ENCODE results near the gene MRPL36. TPM values are rescaled to one million over a fixed set of nuclear protein-coding genes. Genes with fewer than 3 reads are reported as not detected.

The MRPL36 gene
- total and polyA plus RNA-seq, 8 donors, result 4.9 to 101 (median 72.8) TPM

- no peak overlapping the region for H3K4me3 ChIP-seq
- peak in 1 of 2 donors; percentile 28 for DNase-seq
- H3K27me3 ChIP-seq, result peaks cover 0 to 59% (median 9%) of the 10 kb centered on the region in 3 donors
- 77 to 86% (median 82%) methylated on average over 18 to 29 of the region's 29 CpGs for WGBS, 5 donors
- H3K4me1 ChIP-seq, result peaks cover 0 to 10% (median 5%) of the 10 kb centered on the region in 4 donors
- H3K36me3 ChIP-seq, result no peaks in the 10 kb centered on the region
- TF ChIP-seq POLR2A (IDR thresholded peaks at IDR 0.05) (no peak), POLR2AphosphoS5 (IDR thresholded peaks at IDR 0.05) (no peak), EP300 (IDR thresholded peaks at IDR 0.05) (no peak)
- TF ChIP-seq, protein P1, sequence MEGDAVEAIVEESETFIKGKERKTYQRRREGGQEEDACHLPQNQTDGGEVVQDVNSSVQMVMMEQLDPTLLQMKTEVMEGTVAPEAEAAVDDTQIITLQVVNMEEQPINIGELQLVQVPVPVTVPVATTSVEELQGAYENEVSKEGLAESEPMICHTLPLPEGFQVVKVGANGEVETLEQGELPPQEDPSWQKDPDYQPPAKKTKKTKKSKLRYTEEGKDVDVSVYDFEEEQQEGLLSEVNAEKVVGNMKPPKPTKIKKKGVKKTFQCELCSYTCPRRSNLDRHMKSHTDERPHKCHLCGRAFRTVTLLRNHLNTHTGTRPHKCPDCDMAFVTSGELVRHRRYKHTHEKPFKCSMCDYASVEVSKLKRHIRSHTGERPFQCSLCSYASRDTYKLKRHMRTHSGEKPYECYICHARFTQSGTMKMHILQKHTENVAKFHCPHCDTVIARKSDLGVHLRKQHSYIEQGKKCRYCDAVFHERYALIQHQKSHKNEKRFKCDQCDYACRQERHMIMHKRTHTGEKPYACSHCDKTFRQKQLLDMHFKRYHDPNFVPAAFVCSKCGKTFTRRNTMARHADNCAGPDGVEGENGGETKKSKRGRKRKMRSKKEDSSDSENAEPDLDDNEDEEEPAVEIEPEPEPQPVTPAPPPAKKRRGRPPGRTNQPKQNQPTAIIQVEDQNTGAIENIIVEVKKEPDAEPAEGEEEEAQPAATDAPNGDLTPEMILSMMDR (IDR thresholded peaks at IDR 0.05), result no peak
- no peak overlapping the region for H3K27ac ChIP-seq
- no peaks in the 10 kb centered on the region for H3K9me3 ChIP-seq
- intact Hi-C loops (cut with DNase I; ENCODE audit: low total_unique reads), result no loop called here
Measured at GRCh38 chr5:1786621-1787471, 12.8 kb downstream of the MRPL36 start.

GRCh38 chr5:1785984-1786383, 13.7 kb downstream of the MRPL36 start:
- Histone ChIP-seq H3K36me3 (no peaks in the 10 kb centered on the region), H3K27ac (no peak overlapping the region), H3K4me3 (no peak overlapping the region), H3K9me3 (no peaks in the 10 kb centered on the region), H3K4me1 (peaks cover 0 to 10% (median 5%) of the 10 kb centered on the region in 4 donors), H3K27me3 (peaks cover 0 to 62% (median 9%) of the 10 kb centered on the region in 3 donors)
- intact Hi-C loops (cut with DNase I; ENCODE audit: low total_unique reads), result no loop called here
- no peak for DNase-seq
- TF ChIP-seq POLR2A (IDR thresholded peaks at IDR 0.05) (no peak), POLR2AphosphoS5 (IDR thresholded peaks at IDR 0.05) (no peak), EP300 (IDR thresholded peaks at IDR 0.05) (no peak)
- TF ChIP-seq, protein P1 (IDR thresholded peaks at IDR 0.05), result no peak
- WGBS, 5 donors, result 83 to 90% (median 87%) methylated on average over 11 to 13 of the region's 13 CpGs

GRCh38 chr5:1785062-1785461, 14.6 kb downstream of the MRPL36 start:
- Histone ChIP-seq H3K27me3 (peaks cover 0 to 62% (median 9%) of the 10 kb centered on the region in 3 donors), H3K9me3 (no peaks in the 10 kb centered on the region), H3K4me1 (peaks cover 0 to 8% (median 2%) of the 10 kb centered on the region in 4 donors), H3K36me3 (no peaks in the 10 kb centered on the region), H3K4me3 (no peak overlapping the region), H3K27ac (no peak overlapping the region)
- 66 to 83% (median 68%) methylated on average over 7 to 8 of the region's 8 CpGs for WGBS, 5 donors
- intact Hi-C loops (cut with DNase I; ENCODE audit: low total_unique reads), result no loop called here
- TF ChIP-seq, protein P1 (IDR thresholded peaks at IDR 0.05), result no peak
- TF ChIP-seq POLR2AphosphoS5 (IDR thresholded peaks at IDR 0.05) (no peak), EP300 (IDR thresholded peaks at IDR 0.05) (no peak), POLR2A (IDR thresholded peaks at IDR 0.05) (no peak)
- DNase-seq, result no peak

- intact Hi-C loops (cut with DNase I; ENCODE audit: low total_unique reads), result no loop called here
- no peak for DNase-seq
Measured at GRCh38 chr5:1784197-1785050, 15.2 kb downstream of the MRPL36 start.

More at GRCh38 chr5:1784197-1785050, 15.2 kb downstream of the MRPL36 start:
- TF ChIP-seq EP300 (IDR thresholded peaks at IDR 0.05) (no peak), POLR2A (IDR thresholded peaks at IDR 0.05) (no peak), POLR2AphosphoS5 (IDR thresholded peaks at IDR 0.05) (no peak)
- TF ChIP-seq, protein P1 (IDR thresholded peaks at IDR 0.05), result no peak
- no peak overlapping the region for H3K27ac ChIP-seq
- peaks cover 0 to 2% (median 0%) of the 10 kb centered on the region in 4 donors for H3K4me1 ChIP-seq
- H3K36me3 ChIP-seq, result no peaks in the 10 kb centered on the region
- no peaks in the 10 kb centered on the region for H3K9me3 ChIP-seq
- peaks cover 0 to 67% (median 9%) of the 10 kb centered on the region in 3 donors for H3K27me3 ChIP-seq
- 81 to 91% (median 90%) methylated on average over 19 to 20 of the region's 20 CpGs for WGBS, 5 donors
- H3K4me3 ChIP-seq, result no peak overlapping the region
